Gastroesophageal sphincter (tissue), 3 donors: ENCODE measurements around the gene NME7.
"Not testable (repeated sequence)": the region's sequence is repeated elsewhere in the genome, so short reads cannot be mapped to it uniquely, and the experiment has no call there.

ENCODE experiments used
- EP300 ChIP-seq: sonication (generic); formaldehyde crosslinking; IDR thresholded peaks from one replicate; pipeline ENCODE4 v1.6.1; 2017; ENCODE audit warnings: antibody characterized with exemption, mild to moderate bottlenecking
- POLR2A ChIP-seq, 2 donors: fragments of 450-650 bp; IDR thresholded peaks; one replicate each; pipeline ENCODE4 v1.6.1; 2017; ENCODE audit warnings: antibody characterized with exemption in 2 of 2, mild to moderate bottlenecking in 2 of 2, moderate library complexity in 1 of 2
- POLR2AphosphoS5 ChIP-seq: sonication (generic); formaldehyde crosslinking; IDR thresholded peaks from one replicate; pipeline ENCODE4 v1.6.1; 2017; ENCODE audit warnings: antibody characterized with exemption
- TF ChIP-seq, protein P1 (sequence below), 4 experiments: fragments of 200-600 bp in 2 of 4; fragments of 450-650 bp in 2 of 4; sonication (generic) in 1 of 4; IDR thresholded peaks; one replicate each; pipeline ENCODE4 v1.5.1; 2017 to 2019; ENCODE audit warnings: antibody characterized with exemption in 4 of 4, mild to moderate bottlenecking in 2 of 4, moderate library complexity in 2 of 4

GRCh38 chr1:169402578-169402977 is 35.0 kb upstream of the NME7 start:
- TF ChIP-seq, protein P1, sequence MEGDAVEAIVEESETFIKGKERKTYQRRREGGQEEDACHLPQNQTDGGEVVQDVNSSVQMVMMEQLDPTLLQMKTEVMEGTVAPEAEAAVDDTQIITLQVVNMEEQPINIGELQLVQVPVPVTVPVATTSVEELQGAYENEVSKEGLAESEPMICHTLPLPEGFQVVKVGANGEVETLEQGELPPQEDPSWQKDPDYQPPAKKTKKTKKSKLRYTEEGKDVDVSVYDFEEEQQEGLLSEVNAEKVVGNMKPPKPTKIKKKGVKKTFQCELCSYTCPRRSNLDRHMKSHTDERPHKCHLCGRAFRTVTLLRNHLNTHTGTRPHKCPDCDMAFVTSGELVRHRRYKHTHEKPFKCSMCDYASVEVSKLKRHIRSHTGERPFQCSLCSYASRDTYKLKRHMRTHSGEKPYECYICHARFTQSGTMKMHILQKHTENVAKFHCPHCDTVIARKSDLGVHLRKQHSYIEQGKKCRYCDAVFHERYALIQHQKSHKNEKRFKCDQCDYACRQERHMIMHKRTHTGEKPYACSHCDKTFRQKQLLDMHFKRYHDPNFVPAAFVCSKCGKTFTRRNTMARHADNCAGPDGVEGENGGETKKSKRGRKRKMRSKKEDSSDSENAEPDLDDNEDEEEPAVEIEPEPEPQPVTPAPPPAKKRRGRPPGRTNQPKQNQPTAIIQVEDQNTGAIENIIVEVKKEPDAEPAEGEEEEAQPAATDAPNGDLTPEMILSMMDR (IDR thresholded peaks at IDR 0.05): not testable (repeated sequence)
- TF ChIP-seq EP300; POLR2AphosphoS5; POLR2A (IDR thresholded peaks at IDR 0.05): not testable (repeated sequence)
